AG09309 (cell line): ENCODE results near the gene DNASE2B.

Experiments
- DNase-seq: peaks from one replicate; pipeline ENCODE4 v3.0.0-alpha.2; 2010; ENCODE audit warnings: low read depth
- H3K4me3 ChIP-seq: 2 replicates; pipeline ENCODE4 v1.5.1; 2011; ENCODE audit warnings: mild to moderate bottlenecking, low read depth, low read length, moderate library complexity; ENCODE audit not compliant: control insufficient read depth
- TF ChIP-seq, protein P1 (sequence below): IDR thresholded peaks from 2 replicates; pipeline ENCODE4 v1.5.1; 2011; ENCODE audit warnings: mild to moderate bottlenecking, low read depth, low read length, inconsistent platforms; ENCODE audit not compliant: insufficient read depth, control insufficient read depth; ENCODE audit errors: missing control alignments

DNASE2B gene

DNA sequence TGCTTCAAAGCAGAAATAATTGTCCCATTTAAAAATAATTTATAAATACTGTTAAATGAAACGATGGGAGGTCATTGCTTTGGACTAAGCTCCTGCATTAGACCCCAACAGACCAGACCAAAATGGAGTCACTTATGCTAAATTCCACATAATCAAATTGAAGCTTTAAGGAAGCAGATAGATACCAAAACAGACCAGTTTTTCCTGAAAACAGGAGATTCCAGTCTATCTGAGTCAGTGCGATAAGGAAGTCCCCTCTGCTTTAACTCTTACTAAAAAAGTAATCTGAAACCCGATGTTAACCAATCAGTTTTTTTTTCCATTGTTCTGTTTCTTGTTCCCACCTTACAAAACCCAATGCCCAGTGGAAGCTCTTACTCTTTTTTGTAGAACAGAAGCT lies 16.2 kb upstream of the DNASE2B start:
- no peak overlapping the region for H3K4me3 ChIP-seq
- no peak for DNase-seq
- TF ChIP-seq, protein P1, sequence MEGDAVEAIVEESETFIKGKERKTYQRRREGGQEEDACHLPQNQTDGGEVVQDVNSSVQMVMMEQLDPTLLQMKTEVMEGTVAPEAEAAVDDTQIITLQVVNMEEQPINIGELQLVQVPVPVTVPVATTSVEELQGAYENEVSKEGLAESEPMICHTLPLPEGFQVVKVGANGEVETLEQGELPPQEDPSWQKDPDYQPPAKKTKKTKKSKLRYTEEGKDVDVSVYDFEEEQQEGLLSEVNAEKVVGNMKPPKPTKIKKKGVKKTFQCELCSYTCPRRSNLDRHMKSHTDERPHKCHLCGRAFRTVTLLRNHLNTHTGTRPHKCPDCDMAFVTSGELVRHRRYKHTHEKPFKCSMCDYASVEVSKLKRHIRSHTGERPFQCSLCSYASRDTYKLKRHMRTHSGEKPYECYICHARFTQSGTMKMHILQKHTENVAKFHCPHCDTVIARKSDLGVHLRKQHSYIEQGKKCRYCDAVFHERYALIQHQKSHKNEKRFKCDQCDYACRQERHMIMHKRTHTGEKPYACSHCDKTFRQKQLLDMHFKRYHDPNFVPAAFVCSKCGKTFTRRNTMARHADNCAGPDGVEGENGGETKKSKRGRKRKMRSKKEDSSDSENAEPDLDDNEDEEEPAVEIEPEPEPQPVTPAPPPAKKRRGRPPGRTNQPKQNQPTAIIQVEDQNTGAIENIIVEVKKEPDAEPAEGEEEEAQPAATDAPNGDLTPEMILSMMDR = no peak

DNA sequence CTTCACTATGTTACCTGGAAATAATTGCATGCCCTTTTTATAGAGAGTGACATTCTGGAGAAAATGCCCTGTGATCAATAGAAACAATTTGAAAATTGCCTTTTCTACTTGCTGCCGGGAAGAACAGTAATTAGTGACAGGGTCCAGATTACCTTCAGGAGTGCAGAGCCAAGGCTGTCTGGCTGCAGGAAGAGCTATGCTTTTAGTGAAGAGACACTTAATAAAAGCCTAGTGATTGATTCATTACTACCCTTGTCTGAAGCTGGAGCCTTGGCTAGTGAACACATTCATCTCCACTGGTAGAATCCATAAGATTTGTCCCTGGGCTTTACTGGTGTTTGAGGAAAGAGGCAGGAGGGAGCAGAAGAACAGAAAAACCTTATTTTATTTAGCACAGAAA lies 12.9 kb upstream of the DNASE2B start:
- TF ChIP-seq, protein P1 = no peak
- no peak overlapping the region for H3K4me3 ChIP-seq
- DNase-seq = no peak

DNA sequence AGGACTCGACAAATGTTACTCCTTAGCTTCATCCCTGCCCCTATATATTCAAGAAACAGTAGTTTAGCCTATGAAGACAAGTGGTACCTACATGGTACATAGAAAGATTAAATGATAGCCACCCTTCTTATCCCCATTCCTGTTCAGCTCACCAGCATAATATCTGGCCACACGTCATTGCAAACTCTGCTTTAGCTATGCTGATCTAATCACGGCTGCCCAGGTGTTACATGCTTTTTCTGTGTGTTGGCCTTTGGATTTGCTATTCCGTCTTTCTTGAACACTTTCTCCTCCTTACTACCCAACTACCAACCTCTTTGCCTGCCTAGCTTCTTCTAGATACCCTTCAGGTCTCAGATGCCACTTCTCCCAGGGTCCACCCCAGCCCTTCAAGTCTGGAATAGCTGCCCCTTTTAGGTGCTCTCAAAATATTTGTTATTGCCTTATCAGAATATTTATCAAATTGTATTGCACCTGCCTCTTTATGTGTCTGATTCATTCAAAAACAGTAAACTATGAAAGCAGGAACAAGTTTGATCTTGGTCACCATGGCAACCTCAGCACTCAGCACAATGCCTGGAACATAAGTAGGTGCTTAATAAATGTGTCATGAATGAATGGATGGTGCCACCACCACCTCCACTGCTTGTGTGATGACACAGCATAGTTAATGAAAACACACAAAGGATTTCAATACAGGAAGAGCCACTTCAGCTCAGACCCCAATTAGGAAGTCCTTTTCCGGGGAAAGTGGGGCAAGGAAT lies 11.4 kb upstream of the DNASE2B start:
- no peak for DNase-seq
- no peak overlapping the region for H3K4me3 ChIP-seq
- TF ChIP-seq, protein P1 = no peak

DNA sequence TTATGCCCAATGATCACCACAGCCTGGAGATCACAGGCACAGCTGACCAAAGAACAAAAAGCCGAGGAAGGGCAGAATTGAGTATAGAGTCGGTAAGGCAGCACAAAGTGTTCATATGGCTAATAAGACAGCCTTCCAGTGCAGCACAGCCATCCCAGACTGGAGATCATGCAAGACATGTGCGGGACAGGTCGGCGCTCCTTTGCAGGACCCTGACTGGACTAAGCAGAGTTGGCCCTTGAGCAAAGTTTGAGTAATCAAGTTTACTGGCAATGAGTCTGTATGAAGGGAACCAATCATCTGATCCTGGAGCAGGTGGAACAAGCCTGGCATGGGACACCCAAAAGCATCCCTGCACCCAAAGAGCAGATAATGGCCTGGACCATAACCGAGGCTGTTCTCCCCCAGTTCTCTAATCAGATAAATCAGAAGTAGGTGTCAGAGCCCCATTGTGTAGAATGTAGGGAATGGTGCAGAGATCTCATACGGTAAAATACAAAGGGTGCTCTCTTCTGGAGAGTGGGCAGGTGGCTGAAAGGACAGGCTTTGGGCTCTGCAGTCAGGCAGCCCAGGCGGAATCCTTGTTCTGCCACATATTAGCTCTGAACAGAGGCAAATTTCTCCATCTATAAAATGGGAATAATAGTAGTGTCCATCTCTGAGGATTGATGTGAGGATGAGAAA lies 10.7 kb upstream of the DNASE2B start:
- no peak for DNase-seq
- TF ChIP-seq, protein P1 = peak; percentile 15
- no peak overlapping the region for H3K4me3 ChIP-seq

DNA sequence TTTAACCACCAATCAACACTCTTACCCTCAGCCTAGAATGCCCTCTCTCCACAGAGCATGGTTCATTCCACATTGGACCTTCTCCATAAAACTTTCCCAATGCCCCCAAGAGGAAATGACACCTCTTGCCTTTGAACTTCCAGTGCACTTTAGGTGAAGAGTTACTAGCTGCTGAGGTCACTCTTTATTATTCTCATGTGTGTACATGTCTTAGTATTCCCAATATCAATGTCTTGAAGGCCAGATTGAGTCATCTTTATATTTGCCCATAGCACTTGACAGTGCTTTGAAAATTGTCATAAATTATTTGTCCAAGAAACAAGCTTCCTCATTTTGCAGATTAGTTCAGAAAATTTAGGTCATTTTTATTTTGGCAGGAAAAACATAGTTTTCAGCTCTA lies 8.1 kb upstream of the DNASE2B start:
- no peak overlapping the region for H3K4me3 ChIP-seq
- no peak for DNase-seq
- TF ChIP-seq, protein P1 = no peak

DNA sequence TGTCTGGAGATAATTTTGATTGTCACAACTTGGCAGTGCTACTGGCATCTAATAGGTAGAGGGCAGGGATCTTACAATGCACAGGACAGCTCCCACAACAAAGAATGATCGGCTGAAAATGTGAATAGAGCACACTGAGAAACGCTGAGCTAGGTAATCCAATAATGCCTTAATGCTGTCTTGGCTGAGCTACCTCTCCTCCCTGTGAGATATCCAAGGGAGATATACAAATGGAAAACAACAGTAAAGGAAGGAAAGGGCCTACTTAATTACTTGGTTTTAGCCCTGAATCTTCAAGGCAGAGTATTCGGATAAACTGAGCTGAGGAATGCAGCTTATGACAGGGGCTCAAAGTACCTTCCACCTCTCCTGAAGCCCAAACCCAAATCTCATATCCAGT lies 2.9 kb downstream of the DNASE2B start:
- TF ChIP-seq, protein P1 = no peak
- no peak overlapping the region for H3K4me3 ChIP-seq
- DNase-seq = no peak
